LHCN-M2 (cell line): Measurements from ENCODE around the gene TBC1D32. TPM values are rescaled to one million over a fixed set of nuclear protein-coding genes. Genes with fewer than 3 reads are reported as not detected.
"Not testable (repeated sequence)": the region's sequence is repeated elsewhere in the genome, so short reads cannot be mapped to it uniquely, and the experiment has no call there.

ENCODE experiments used
- DNase-seq: peaks from one replicate; pipeline ENCODE4 v3.0.0-alpha.2; 2012; ENCODE audit warnings: low read depth
- total RNA-seq: library from RNA; depleted of rRNA; stranded (reverse); fragments of >200 nt; gene quantifications from 2 replicates; pipeline ENCODE4 v1.2.3, GENCODE V29; 2014

Gene TBC1D32
- total RNA-seq, 1 experiment from 2014 or later = 10.0 TPM

- DNase-seq = no peak
These were observed 1.1 kb downstream of the TBC1D32 start for GRCh38 chr6:121333196-121333595.

- no peak for DNase-seq
These were observed 3.8 kb downstream of the TBC1D32 start for GRCh38 chr6:121330516-121330915.

GRCh38 chr6:121321282-121321681 lies 13.0 kb downstream of the TBC1D32 start:
- no peak for DNase-seq

GRCh38 chr6:121319603-121320002 lies 14.7 kb downstream of the TBC1D32 start:
- DNase-seq = no peak

- peak; percentile 32 for DNase-seq
These were observed 15.1 kb downstream of the TBC1D32 start for GRCh38 chr6:121319112-121319553.

GRCh38 chr6:121314381-121315112 lies 19.7 kb downstream of the TBC1D32 start:
- no peak for DNase-seq

- DNase-seq = not testable (repeated sequence)
These were observed 22.5 kb downstream of the TBC1D32 start for GRCh38 chr6:121311814-121312213.

GRCh38 chr6:121310495-121310894 lies 23.8 kb downstream of the TBC1D32 start:
- no peak for DNase-seq

GRCh38 chr6:121309768-121310469 lies 24.4 kb downstream of the TBC1D32 start:
- peak; percentile 76 for DNase-seq

GRCh38 chr6:121305957-121306607 lies 28.2 kb downstream of the TBC1D32 start:
- DNase-seq = peak; percentile 60

- no peak for DNase-seq
These were observed 31.4 kb downstream of the TBC1D32 start for GRCh38 chr6:121302882-121303281.

- DNase-seq = not testable (repeated sequence)
These were observed 33.1 kb downstream of the TBC1D32 start for GRCh38 chr6:121301156-121301555.

GRCh38 chr6:121297694-121298093 lies 36.6 kb downstream of the TBC1D32 start:
- DNase-seq = peak; percentile 31

- DNase-seq = peak; percentile 90
These were observed 49.2 kb downstream of the TBC1D32 start for GRCh38 chr6:121285041-121285440.

GRCh38 chr6:121274666-121275295 lies 59.5 kb downstream of the TBC1D32 start:
- no peak for DNase-seq

- no peak for DNase-seq
These were observed 70.5 kb downstream of the TBC1D32 start for GRCh38 chr6:121263742-121264141.

- peak; percentile 28 for DNase-seq
These were observed 73.6 kb downstream of the TBC1D32 start for GRCh38 chr6:121260651-121261102.

- DNase-seq = peak; percentile 48
These were observed 86.9 kb downstream of the TBC1D32 start for GRCh38 chr6:121247386-121247785.

GRCh38 chr6:121242386-121242785 lies 91.9 kb downstream of the TBC1D32 start:
- no peak for DNase-seq

- DNase-seq = no peak
These were observed 96.4 kb downstream of the TBC1D32 start for GRCh38 chr6:121237859-121238258.

GRCh38 chr6:121236984-121237383 lies 97.3 kb downstream of the TBC1D32 start:
- DNase-seq = no peak

GRCh38 chr6:121235386-121235785 lies 98.9 kb downstream of the TBC1D32 start:
- no peak for DNase-seq
